RWPE1 (cell line): ENCODE measurements around the gene CD28.

Experiments
- CTCF ChIA-PET: fragments of 350-600 bp; sonication (Branson Sonifier 250); formaldehyde crosslinking; extraction: SDS; loops from one replicate; lab custom pipeline; 2021; lab: Yijun Ruan, JAX
- POLR2A ChIA-PET: fragments of 400-600 bp; formaldehyde crosslinking; extraction: SDS; loops from one replicate; lab custom pipeline; 2020; ENCODE audit warnings: antibody characterized with exemption; ENCODE audit not compliant: low non-redundant PET; lab: Yijun Ruan, JAX
- DNase-seq: peaks from one replicate; pipeline ENCODE4 v3.0.0; 2012; ENCODE audit warnings: low spot score
- H3K27ac ChIP-seq: fragments of 450-650 bp; 2 replicates; pipeline ENCODE4 v1.5.1; 2017
- TF ChIP-seq, protein P1 (sequence below): fragments of 450-650 bp; conservative IDR thresholded peaks from 2 replicates; pipeline ENCODE4 v1.5.1; 2017; ENCODE audit warnings: low read depth, mild to moderate bottlenecking

CD28 gene

GRCh38 chr2:203786549-203787351 is 80.3 kb downstream of the CD28 start:
- TF ChIP-seq, protein P1, sequence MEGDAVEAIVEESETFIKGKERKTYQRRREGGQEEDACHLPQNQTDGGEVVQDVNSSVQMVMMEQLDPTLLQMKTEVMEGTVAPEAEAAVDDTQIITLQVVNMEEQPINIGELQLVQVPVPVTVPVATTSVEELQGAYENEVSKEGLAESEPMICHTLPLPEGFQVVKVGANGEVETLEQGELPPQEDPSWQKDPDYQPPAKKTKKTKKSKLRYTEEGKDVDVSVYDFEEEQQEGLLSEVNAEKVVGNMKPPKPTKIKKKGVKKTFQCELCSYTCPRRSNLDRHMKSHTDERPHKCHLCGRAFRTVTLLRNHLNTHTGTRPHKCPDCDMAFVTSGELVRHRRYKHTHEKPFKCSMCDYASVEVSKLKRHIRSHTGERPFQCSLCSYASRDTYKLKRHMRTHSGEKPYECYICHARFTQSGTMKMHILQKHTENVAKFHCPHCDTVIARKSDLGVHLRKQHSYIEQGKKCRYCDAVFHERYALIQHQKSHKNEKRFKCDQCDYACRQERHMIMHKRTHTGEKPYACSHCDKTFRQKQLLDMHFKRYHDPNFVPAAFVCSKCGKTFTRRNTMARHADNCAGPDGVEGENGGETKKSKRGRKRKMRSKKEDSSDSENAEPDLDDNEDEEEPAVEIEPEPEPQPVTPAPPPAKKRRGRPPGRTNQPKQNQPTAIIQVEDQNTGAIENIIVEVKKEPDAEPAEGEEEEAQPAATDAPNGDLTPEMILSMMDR = no peak
- POLR2A ChIA-PET = no interaction called here
- CTCF ChIA-PET = no interaction called here
- H3K27ac ChIP-seq = no peak overlapping the region
- no peak for DNase-seq

- ChIA-PET POLR2A (no interaction called here), CTCF (interaction anchor here (0.6 kb wide), 1 partner anchor 46 kb away, joined by 3 read pairs; no protein-coding TSS in a partner anchor)
- no peak overlapping the region for H3K27ac ChIP-seq
- no peak for DNase-seq
- TF ChIP-seq, protein P1 = no peak
Measured at GRCh38 chr2:203787979-203788378, 81.5 kb downstream of the CD28 start.
